Central memory CD4-positive, alpha-beta T cell (primary cell): ENCODE results near the gene MLLT3.

Experiments
- DNase-seq: peaks from one replicate; pipeline ENCODE4 v3.0.0; 2022

MLLT3 gene

DNA sequence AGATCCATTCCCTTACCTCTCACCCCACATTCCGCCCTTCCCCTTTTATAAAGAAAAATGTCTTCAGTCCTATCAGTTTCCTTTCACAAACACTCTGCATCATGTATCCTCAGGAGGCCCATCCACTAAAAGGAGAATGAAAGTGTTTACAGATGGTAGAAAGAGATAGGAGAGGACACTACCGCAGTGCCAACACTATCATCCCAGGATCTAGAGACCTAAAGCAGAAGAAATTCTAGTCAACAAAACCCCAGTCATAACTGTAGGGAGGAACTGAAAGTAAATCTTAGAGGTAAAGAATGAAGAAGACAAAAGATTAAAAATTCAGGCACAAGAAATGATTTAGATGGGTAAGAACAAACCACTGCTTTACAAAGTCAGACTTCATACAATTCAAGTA is 114.1 kb downstream of the MLLT3 start:
- no peak for DNase-seq

DNA sequence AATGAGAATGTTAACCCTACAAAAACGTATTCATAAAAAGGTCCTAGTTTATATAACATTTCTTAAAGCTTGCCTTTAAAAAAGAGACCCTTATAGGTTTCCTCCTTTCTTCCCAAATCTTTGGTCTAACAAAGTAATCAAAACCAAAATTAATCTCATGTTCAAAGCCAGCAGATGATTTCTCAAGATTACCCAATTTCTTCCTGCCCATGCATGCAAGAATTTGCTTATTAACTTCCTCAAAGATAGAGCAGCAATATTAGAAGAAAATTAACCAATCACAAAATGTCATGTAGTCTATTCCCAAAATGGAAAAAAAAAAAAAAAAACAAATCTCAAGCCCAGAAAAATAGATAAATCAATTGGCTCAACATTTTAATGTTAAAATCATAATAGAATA is 114.9 kb downstream of the MLLT3 start:
- DNase-seq: no peak

- DNase-seq: no peak
Observed at GRCh38 chr9:20506099-20506900, 116.0 kb downstream of the MLLT3 start.

- DNase-seq: no peak
Observed at GRCh38 chr9:20505574-20505973, 116.7 kb downstream of the MLLT3 start.

GRCh38 chr9:20504930-20505329 is 117.4 kb downstream of the MLLT3 start:
- DNase-seq: peak; percentile 49

- no peak for DNase-seq
Observed at GRCh38 chr9:20500101-20500500, 122.2 kb downstream of the MLLT3 start.

- no peak for DNase-seq
Observed at GRCh38 chr9:20499013-20499412, 123.3 kb downstream of the MLLT3 start.

GRCh38 chr9:20496328-20496727 is 126.0 kb downstream of the MLLT3 start:
- DNase-seq: no peak

DNA sequence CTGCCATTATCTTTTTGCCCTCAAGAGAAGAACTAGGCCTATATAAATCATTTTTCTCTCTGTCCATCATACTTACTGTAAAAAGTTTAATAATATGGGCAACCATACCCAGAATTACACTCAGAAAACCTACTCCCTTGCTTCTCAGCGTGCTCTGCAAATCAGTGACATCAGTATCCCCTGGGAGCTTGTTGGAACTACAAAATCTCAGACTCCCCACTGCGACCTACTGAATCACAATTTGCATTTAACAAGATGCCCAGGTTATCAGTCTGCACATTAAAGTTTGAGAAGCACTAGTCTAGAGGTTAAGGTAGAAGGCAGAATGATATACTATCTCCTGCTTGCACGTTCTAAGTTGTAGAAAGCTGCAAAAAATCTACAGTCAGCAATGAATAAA is 127.2 kb downstream of the MLLT3 start:
- DNase-seq: no peak

DNA sequence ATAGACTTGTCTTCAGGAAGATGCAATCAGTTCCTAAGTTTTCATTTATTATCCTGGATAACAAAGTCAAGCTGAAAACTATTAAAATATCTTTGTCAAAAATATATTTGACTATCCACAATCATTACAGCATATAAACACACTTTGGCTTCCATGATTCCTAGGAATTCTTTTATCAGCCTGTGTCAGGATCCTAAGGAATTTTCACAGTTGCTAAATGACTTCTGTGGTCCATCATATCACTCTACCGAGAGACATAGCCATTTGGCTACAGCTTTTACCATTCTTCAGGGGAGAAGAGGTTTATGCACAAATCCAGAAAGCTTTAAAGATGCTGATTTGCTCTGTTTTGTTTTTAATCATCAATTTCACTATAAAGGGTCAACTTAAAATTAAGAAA is 128.3 kb downstream of the MLLT3 start:
- DNase-seq: no peak

- DNase-seq: no peak
Observed at GRCh38 chr9:20492772-20493171, 129.5 kb downstream of the MLLT3 start.

DNA sequence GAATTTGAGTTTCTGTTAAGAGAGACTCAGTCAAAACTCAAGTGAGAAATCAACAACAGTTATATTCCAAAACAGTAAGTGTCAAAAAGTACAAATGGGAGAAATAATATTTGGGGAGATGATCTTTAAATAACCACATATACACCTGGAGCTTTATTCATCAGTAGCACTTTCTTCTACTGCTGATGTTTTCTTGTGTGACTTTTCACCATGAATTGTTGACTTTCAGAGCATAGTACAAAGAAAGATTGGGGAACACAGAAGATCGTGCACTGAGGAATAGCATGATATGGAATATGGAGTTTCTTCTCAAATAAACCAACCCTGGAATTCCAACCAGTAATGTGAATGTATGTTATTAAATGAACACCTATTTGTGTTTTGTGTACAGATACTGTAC is 130.7 kb downstream of the MLLT3 start:
- no peak for DNase-seq

DNA sequence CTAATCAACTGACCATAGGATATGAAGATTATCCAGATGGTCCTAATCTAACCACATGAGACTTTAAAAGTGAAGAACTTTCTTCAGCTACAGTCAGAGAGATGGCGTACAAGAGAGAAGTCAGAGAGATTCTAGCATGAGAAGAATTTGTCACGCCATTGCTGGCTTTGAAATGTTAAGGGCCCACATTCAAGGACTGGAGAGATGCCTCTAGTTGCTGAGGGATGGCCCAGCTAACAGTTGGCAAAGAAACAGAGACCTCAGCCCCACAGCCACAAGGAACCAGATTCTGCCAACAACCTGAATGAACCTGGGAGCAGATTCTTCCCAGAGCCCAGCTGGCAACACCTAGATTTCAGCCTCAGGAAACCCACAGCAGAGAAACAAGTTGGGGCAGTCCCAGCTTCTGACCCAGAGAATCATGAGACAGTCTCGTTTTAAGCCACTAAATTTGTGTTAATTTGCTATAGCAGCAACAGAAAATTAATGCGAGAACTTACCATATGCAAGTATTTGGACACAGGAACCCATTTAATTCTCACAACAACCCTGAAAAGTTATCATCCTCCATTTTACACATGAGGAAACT is 132.0 kb downstream of the MLLT3 start:
- no peak for DNase-seq

- DNase-seq: no peak
Observed at GRCh38 chr9:20488691-20489090, 133.6 kb downstream of the MLLT3 start.

- no peak for DNase-seq
Observed at GRCh38 chr9:20486552-20486951, 135.7 kb downstream of the MLLT3 start.

GRCh38 chr9:20481437-20481836 is 140.9 kb downstream of the MLLT3 start:
- DNase-seq: no peak

GRCh38 chr9:20480249-20480648 is 142.1 kb downstream of the MLLT3 start:
- no peak for DNase-seq

DNA sequence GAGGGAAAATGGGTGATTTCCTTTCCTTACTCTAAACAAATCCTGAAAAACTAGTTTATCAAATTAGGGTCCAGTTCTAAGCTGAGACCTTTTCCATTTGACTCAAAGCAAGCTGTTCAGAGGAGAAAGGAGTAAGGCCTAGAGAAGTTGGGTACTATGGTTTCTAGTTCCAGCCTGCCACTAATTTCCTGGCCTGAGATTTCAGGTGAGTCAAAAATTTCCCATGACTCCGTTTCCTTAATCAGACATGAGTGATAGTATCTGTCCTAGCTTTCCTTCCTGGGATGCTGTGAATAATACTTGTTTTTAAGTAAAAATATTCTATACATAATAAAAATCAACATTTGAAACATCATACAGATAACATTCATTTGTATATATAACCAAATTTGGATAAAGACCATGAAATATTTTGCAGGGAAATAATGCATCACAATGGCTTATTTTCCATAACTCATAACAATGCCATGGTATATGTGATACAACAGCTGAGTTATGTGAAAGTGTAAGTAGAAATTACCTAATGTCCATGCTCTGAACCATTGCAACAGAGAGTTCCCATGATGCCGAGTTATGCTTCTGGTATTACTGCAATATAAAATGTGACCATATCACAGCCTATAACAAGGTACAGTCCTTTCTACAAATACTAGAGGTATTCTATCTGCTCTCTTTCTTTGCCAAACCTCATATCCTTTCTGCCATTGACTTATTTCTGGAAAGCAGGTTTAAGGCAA is 142.7 kb downstream of the MLLT3 start:
- DNase-seq: no peak

DNA sequence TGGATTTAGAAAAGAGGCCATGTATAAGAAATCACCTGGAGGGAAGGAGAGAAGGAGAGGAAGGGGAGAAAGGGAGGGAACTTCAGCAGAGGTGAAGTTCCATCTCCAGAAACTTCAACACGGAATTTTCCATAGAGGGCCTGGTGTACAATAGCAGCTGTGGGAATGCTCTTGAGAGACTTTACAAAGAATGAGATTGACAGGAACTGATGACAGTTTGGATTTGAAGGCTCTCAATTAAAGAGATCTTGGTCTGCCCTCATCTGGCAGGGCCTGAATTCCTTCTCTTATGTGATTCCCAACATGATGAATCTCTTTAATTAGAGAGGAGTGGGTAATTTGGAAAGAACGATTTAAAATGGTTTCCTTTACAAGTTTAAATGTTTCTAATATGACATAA is 143.5 kb downstream of the MLLT3 start:
- DNase-seq: no peak

DNA sequence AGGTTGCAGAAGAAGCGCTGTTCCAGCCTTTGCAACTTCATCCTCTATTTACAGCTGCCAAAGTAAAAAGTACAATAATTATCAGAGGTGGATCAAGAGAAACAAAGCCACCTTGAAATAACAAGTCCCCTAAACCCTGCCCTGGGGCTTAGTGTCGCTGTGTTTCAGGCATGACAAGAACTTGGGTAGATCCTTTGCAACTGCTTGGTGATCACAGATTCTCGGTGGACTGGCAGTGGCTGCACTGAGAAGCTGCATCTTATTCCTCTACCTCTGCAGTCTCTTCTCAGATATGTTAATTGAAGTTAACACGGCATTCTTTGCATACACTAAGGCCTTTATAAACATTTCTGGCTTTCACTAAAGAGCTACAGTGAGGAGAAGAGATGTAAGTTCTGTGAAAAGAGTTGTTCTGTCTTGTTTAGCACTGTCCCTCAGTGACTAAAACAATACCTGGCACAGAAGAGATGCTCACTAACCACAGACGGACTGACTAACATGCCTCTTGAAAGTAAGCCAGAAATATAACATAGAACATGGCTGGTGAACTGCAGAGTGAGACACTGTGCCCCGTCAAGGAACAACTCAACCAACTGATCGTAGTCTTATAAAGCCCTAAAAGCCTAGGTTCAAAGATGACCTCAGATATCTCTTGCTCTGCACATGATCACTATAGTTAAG is 144.2 kb downstream of the MLLT3 start:
- no peak for DNase-seq

DNA sequence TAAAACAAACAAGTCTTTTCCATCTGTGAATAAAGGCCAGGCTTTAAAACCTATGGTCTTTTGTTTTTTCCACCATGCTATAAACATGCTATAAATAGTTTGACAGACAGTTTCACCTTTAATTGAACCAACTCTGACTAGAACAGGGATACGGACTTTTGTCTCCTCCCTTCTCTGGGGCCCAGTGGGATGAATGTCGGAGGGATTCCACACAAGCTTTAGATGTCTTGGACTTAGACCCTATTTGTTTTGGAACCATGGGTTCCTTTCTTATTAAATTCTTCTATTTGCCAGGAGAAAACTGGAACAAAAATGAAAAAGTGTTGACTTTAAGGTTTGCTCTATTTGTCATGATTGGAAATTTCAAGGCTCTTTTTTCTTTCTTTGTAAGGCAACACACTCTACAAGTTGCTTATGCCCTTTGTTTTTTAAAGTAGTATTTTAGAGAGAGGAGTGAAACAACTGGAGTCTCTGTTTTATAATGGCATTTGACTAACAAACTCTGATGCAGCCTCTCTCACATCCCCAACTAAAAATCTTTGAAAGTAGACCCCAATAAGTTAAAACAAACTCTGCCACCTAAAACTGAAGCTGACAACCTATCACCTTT is 145.3 kb downstream of the MLLT3 start:
- DNase-seq: no peak

- no peak for DNase-seq
Observed at GRCh38 chr9:20474496-20474895, 147.8 kb downstream of the MLLT3 start.

DNA sequence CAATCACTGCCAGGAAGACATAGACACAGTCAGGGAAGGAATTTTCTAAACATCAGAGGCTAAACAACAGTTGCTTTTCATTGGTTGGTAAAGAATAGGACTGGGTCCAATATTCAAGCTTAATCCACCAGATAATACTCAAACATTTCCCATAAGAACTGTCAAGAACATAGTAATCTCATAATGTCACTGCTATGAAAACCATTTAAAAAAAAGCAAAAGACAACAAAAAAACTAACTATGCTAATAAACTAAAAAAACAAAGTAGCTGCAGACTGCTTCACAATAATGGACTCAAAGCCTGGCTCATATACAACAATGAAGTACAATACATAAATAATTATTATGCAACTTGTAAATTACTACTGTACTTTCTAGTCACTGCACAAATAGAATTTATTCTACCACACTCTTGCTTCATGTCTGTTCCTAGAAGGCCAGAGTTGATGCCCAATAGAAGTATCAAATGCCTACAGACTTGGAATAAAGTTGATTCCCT is 148.7 kb downstream of the MLLT3 start:
- DNase-seq: no peak
